NCI-H187 (cell line): ENCODE data around the gene MINPP1.
"Not testable (repeated sequence)": the region's sequence is repeated elsewhere in the genome, so short reads cannot be mapped to it uniquely, and the experiment has no call there.

ENCODE experiments used
- DNase-seq, 2 experiments: peaks; one replicate each; lab custom pipeline; 2025; lab: John Stamatoyannopoulos, UW

Gene MINPP1

DNA sequence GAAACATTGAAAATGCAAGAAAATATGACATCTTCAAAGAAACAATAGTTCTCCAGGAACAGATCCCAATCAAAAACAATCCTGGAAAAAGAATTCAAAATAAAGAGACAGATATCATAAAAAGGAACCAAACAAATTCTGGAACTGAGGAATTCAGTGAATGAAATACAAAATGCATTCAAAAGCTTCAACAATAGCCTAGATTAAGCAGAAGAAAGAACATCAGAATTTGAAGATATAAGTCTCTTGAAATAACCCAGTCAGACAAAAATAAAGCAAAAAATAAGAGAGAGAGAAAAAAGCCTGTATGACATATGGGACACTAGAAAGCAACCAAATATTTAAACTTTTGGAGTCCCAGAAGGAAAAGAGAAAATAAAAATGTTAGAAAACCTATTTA is 60.3 kb downstream of the MINPP1 start:
- no peak for DNase-seq

GRCh38 chr10:87575851-87576250 is 71.2 kb downstream of the MINPP1 start:
- DNase-seq = no peak

GRCh38 chr10:87578160-87578841 is 73.6 kb downstream of the MINPP1 start:
- no peak for DNase-seq

DNA sequence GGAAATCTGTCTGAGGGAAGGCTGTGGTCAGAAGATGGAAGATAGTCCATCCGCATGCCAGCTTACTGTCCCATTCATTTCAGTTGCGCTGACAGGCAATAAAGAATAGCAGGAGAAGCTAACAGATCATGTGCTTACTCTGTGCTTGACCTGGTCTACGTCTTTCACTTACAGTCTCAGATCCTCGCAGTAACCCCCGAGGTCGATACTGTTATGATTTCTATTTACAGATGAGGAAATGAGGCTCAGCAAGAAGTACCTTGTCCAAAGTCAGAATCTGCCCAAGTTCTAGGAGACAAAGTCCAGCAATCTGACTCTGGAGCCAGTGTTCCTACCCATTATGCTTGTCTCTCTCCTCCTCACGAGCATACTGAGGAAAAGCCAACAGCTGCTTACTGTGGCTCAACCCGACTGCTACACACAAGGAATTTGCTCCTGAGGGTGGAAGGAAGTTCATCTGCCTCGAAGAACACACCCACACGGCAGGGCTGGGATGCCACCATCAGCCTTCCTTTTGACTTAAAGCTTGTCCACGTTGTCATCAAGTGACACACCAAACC is 74.2 kb downstream of the MINPP1 start:
- DNase-seq = no peak

DNA sequence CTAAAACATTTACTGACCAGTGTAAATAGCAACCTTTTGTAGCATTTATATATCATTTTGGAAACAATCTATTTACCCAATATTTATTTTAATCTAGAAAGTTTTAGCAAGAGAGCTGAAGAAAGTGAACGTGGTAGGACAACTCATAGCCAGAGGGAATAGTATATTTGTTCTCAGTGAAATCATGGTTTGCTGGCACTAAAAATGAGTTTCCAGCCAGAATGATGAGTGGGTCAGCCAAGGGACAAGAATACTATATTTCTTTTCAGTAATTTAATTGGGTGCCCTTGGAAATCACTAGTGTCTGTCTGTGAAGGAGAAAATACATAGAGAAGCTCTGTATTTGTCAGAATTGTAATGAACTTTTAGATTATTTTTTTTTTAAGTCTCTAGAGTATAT is 74.9 kb downstream of the MINPP1 start:
- no peak for DNase-seq

GRCh38 chr10:87580016-87580415 is 75.3 kb downstream of the MINPP1 start:
- DNase-seq = no peak

- DNase-seq = no peak
Observed at GRCh38 chr10:87585565-87586514, 81.1 kb downstream of the MINPP1 start.

DNA sequence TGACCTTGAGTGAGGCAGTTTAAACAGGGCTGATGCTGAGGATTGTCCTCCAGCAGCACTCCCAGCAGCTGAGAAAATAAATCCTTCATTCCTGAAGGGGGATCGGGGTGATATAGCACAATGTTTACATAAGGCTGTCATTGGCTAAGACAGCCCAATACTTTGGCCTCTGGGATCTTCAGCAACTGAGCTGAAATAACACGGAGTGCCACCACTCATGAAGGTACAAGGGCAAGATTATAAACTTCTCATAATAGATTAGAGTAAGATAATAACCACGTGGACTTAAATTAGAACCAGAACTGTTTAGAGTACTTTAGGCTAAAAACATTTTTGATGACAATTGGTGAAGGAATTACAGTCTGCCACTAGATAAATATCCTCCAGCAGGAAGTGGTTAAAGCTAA is 85.0 kb downstream of the MINPP1 start:
- DNase-seq = no peak

DNA sequence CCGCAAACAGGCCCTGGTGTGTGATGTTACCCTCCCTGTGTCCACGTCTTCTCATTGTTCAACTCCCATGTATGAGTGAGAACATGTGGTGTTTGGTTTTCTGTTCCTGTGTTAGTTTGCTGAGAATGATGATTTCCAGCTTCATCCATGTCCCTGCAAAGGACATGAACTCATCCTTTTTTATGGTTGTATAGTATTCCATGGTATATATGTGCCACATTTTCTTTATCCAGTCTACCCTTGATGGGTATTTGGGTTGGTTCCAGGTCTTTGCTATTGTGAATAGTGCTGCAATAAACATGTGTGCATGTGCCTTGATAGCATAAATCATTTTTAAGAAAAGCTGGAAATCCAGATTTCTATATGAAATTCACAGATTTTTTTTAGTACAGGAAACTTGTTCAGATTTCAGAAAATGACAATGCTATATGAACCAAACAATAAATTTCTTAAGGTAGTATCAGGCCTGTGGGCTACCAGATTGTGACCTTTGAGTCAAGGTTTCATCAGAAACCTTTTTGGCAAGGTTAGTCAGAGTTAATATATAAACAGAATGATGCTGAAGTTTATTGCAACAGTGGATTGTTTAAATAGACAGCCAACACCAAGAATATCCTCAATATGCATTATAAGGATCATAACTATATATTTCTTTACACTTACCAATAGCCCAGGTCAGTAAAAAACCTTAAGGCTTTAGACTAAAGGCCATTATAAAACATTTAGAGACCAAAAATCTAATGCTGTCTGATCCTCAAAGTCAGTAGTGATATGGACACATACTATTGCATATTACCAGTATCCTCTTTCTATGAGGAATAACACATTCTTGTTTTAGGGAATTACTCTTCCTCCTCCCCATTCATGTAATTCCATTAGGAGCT is 86.3 kb downstream of the MINPP1 start:
- DNase-seq = no peak

- DNase-seq = no peak
Observed at GRCh38 chr10:87591589-87591886, 86.8 kb downstream of the MINPP1 start.

DNA sequence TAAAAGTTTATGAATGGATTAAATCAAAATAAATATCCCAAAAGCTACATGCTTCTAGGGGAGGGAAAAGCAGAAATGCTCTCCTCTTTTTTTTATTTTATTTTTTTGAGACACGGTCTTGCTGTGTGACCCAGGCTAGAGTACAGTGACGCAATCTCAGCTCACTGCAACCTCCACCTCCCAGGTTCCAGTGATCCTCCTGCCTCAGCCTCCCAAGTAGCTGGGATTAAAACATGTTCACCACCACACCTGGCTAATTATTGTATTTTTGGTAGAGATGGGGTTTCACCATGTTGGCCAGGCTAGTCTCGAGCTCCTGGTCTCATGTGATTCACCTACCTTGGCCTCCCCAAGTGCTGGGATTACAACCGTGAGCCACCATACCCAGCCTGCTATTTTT is 88.2 kb downstream of the MINPP1 start:
- not testable (repeated sequence) for DNase-seq

DNA sequence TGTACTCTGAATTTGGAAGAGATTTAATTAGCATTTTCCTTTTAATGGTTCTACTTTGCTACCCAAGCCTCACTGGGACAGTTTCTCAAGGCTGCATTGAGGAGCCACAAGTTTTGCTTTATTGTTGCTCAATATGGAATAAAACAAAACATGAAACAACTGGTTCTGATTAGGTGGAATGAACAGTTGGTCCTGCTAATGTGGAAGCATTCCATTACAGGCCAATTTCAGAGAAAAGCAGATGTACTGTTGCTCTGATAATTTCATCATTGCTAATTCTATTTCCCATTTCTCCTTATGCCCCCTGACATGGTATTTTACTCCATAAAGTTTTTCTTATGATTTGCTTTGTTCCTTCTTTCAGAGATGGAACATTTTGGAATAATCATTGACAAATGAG is 89.0 kb downstream of the MINPP1 start:
- DNase-seq = no peak

GRCh38 chr10:87594181-87594580 is 89.5 kb downstream of the MINPP1 start:
- no peak for DNase-seq

DNA sequence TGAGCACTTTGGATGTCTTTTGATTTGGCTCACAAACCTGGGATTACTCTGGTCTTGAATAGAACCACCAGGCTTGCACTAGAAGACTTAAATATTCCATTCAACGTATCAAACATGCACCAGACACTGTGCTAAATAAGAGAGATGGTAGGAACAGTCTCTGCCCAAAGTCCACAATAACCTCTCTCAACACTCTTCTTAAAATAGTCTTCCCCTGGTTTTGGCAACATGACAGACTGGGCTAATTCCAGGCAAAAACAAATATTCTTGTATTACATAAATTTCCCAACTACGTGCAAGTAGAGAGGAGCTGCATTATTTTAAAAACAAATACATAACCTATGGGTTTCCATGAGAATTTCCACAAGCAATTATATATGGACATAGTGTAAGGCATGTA is 90.2 kb downstream of the MINPP1 start:
- DNase-seq = no peak

DNA sequence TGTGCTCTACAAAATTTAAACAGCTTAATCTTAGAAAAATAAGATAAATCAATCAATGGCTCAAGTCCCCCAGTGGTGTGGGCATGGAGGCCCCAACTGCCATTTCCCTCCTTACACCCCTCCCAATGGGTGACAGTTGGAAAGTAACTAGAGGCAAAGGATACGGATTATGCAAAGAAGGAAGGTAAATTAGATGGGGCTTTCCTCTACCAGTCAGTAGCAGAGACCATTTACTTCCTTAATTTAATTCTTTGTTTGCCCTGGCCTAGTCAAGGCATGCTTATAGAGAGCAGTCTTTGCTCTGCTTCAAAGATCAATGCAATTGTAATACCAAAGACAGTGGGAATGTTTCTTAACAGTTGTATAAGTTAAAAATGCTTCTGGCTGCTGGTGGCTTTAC is 91.7 kb downstream of the MINPP1 start:
- no peak for DNase-seq

DNA sequence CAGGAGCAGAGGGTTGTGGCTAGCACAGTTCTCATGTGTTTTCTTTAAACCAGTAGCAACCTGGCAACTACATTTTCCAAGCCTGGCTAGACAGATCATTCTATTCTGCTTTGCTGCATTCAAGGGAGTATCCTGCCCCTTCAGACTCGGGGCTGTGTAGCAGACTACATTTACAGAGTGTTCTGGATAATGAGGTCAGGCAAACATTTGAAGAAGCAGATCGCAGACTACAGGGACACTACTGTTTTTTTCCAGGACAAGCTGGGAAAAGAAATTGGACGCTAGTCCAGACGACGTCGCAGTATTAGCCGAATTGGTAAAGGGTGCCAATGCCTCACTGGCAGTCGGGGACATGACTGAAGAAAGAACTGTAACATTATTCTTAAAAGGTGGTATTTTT is 94.0 kb downstream of the MINPP1 start:
- no peak for DNase-seq

- DNase-seq = no peak
Observed at GRCh38 chr10:87600581-87600980, 95.9 kb downstream of the MINPP1 start.
